ENCODE measurements around the gene BRPF3. TPM values are rescaled to one million over a fixed set of nuclear protein-coding genes. Genes with fewer than 3 reads are reported as not detected.
A peak's percentile ranks its signal among the peaks of the same experiment; 100 is the strongest.

BRPF3 gene
- total and polyA plus RNA-seq, 4 donors = 7.5 to 20.0 (median 13.7) TPM

DNA sequence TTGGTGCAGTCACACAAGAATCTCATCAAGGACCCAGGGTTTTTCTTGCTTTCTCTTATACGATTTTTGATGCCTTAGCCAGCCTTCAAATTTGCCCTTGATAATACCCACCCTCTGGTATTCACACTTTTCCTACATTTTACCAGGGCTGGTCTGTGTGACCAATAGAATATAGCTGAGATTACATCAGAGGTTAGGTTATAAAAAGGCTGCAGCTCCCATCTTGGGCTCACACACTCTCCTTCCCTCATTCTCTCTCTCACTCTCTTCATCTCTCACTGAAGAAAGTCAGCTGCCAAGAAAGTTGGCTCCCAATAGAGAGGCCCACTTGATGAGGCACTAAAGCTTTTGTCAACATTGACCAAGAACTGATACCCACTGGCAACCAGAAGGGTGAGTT, 69.2 kb downstream of the BRPF3 start:
- Histone ChIP-seq H3K9ac (ENCODE audit: low read depth in 1 of 2, low read length in 2 of 2) (no peak overlapping the region), H3K27ac (ENCODE audit: low read depth in 1 of 2, low read length in 2 of 2) (no peak overlapping the region), H3K36me3 (ENCODE audit: control insufficient read depth in 4 of 4, insufficient read depth in 3 of 4, low read depth in 1 of 4, low read length in 3 of 4) (no peaks in the 10 kb centered on the region), H3K4me1 (ENCODE audit: control insufficient read depth in 4 of 4, insufficient read depth in 4 of 4, low read length in 3 of 4) (peaks cover 0 to 2% (median 0%) of the 10 kb centered on the region in 4 donors), H3K4me3 (ENCODE audit: low read depth in 1 of 3, low read length in 3 of 3) (peak overlapping the region in 1 of 3 donors; percentile 15), H3K27me3 (ENCODE audit: control insufficient read depth in 4 of 4, insufficient read depth in 4 of 4, low read length in 3 of 4) (peaks cover 0 to 3% (median 0%) of the 10 kb centered on the region in 4 donors), H3K9me3 (ENCODE audit: control insufficient read depth in 4 of 4, low read length in 3 of 4) (peaks cover 3 to 9% (median 6%) of the 10 kb centered on the region in 4 donors)
- no peak for TF ChIP-seq FOXA2 (IDR thresholded peaks at IDR 0.05)
- TF ChIP-seq, protein P1, sequence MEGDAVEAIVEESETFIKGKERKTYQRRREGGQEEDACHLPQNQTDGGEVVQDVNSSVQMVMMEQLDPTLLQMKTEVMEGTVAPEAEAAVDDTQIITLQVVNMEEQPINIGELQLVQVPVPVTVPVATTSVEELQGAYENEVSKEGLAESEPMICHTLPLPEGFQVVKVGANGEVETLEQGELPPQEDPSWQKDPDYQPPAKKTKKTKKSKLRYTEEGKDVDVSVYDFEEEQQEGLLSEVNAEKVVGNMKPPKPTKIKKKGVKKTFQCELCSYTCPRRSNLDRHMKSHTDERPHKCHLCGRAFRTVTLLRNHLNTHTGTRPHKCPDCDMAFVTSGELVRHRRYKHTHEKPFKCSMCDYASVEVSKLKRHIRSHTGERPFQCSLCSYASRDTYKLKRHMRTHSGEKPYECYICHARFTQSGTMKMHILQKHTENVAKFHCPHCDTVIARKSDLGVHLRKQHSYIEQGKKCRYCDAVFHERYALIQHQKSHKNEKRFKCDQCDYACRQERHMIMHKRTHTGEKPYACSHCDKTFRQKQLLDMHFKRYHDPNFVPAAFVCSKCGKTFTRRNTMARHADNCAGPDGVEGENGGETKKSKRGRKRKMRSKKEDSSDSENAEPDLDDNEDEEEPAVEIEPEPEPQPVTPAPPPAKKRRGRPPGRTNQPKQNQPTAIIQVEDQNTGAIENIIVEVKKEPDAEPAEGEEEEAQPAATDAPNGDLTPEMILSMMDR (IDR thresholded peaks at IDR 0.05; ENCODE audit: low read depth, low read length, missing input control) = no peak
- TF ChIP-seq RAD21 (IDR thresholded peaks at IDR 0.05) = no peak
- no peak for TF ChIP-seq RXRA (IDR thresholded peaks at IDR 0.05)
- no peak for TF ChIP-seq GABPA (IDR thresholded peaks at IDR 0.05 in 1 of 2, conservative IDR thresholded peaks at IDR 0.05 in 1 of 2)
- TF ChIP-seq, protein P2, sequence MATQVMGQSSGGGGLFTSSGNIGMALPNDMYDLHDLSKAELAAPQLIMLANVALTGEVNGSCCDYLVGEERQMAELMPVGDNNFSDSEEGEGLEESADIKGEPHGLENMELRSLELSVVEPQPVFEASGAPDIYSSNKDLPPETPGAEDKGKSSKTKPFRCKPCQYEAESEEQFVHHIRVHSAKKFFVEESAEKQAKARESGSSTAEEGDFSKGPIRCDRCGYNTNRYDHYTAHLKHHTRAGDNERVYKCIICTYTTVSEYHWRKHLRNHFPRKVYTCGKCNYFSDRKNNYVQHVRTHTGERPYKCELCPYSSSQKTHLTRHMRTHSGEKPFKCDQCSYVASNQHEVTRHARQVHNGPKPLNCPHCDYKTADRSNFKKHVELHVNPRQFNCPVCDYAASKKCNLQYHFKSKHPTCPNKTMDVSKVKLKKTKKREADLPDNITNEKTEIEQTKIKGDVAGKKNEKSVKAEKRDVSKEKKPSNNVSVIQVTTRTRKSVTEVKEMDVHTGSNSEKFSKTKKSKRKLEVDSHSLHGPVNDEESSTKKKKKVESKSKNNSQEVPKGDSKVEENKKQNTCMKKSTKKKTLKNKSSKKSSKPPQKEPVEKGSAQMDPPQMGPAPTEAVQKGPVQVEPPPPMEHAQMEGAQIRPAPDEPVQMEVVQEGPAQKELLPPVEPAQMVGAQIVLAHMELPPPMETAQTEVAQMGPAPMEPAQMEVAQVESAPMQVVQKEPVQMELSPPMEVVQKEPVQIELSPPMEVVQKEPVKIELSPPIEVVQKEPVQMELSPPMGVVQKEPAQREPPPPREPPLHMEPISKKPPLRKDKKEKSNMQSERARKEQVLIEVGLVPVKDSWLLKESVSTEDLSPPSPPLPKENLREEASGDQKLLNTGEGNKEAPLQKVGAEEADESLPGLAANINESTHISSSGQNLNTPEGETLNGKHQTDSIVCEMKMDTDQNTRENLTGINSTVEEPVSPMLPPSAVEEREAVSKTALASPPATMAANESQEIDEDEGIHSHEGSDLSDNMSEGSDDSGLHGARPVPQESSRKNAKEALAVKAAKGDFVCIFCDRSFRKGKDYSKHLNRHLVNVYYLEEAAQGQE (IDR thresholded peaks at IDR 0.05) = no peak
- TF ChIP-seq, protein P3, sequence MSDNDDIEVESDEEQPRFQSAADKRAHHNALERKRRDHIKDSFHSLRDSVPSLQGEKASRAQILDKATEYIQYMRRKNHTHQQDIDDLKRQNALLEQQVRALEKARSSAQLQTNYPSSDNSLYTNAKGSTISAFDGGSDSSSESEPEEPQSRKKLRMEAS (IDR thresholded peaks at IDR 0.05) = no peak
- TF ChIP-seq, protein P4, sequence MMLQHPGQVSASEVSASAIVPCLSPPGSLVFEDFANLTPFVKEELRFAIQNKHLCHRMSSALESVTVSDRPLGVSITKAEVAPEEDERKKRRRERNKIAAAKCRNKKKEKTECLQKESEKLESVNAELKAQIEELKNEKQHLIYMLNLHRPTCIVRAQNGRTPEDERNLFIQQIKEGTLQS (IDR thresholded peaks at IDR 0.05) = no peak
- TF ChIP-seq FOXA1 (IDR thresholded peaks at IDR 0.05) = no peak
- no peak for TF ChIP-seq HNF4A (conservative IDR thresholded peaks at IDR 0.05)
- no peak for TF ChIP-seq NR2F2 (IDR thresholded peaks at IDR 0.05)
- no peak for DNase-seq (ENCODE audit: low spot score)
- WGBS = 77% methylated on average over 1 of the region's 1 CpG

DNA sequence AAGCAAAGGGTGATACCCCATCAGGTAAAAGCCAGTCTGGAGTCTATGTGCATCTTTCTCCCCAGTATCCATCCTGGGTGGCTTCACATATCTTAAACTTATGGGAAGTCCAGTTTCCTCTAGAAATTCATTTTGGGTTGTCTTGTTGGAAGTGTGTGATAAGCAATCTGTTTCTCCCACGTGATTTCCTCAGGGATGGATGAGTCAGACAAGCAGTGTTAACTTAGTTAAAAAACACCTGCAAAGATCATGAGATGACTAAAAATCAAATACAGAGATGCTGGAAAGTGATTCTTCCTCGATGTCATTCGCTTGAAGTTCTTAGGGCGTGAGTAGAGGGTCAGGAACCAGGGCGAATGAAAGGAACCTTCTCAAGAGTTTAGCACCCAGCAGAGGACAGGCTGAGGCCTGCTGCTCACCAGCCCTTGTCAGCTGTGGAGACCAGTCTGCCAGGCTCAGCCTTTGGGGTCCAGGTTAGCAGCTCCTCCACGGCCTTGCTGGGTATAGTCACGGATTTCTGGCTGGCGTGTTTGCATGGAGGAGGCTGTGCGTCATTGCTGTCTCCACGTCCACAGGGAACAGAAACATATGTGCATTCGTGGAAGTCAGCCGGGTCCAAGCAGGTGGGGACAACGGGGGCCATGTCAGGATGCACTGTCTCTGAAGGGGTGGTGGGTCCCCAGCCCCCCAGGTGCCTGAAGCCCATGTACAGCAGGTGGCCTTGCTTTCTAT, 70.5 kb downstream of the BRPF3 start:
- Histone ChIP-seq H3K27me3 (ENCODE audit: control insufficient read depth in 4 of 4, insufficient read depth in 4 of 4, low read length in 3 of 4) (peaks cover 0 to 2% (median 0%) of the 10 kb centered on the region in 4 donors), H3K9ac (ENCODE audit: low read depth in 1 of 2, low read length in 2 of 2) (no peak overlapping the region), H3K27ac (ENCODE audit: low read depth in 1 of 2, low read length in 2 of 2) (no peak overlapping the region), H3K4me3 (ENCODE audit: low read depth in 1 of 3, low read length in 3 of 3) (no peak overlapping the region), H3K9me3 (ENCODE audit: control insufficient read depth in 4 of 4, low read length in 3 of 4) (peaks cover 3 to 9% (median 6%) of the 10 kb centered on the region in 4 donors), H3K36me3 (ENCODE audit: control insufficient read depth in 4 of 4, insufficient read depth in 3 of 4, low read depth in 1 of 4, low read length in 3 of 4) (no peaks in the 10 kb centered on the region), H3K4me1 (ENCODE audit: control insufficient read depth in 4 of 4, insufficient read depth in 4 of 4, low read length in 3 of 4) (peaks cover 0 to 2% (median 0%) of the 10 kb centered on the region in 4 donors)
- no peak for TF ChIP-seq FOXA2 (IDR thresholded peaks at IDR 0.05)
- TF ChIP-seq, protein P5, sequence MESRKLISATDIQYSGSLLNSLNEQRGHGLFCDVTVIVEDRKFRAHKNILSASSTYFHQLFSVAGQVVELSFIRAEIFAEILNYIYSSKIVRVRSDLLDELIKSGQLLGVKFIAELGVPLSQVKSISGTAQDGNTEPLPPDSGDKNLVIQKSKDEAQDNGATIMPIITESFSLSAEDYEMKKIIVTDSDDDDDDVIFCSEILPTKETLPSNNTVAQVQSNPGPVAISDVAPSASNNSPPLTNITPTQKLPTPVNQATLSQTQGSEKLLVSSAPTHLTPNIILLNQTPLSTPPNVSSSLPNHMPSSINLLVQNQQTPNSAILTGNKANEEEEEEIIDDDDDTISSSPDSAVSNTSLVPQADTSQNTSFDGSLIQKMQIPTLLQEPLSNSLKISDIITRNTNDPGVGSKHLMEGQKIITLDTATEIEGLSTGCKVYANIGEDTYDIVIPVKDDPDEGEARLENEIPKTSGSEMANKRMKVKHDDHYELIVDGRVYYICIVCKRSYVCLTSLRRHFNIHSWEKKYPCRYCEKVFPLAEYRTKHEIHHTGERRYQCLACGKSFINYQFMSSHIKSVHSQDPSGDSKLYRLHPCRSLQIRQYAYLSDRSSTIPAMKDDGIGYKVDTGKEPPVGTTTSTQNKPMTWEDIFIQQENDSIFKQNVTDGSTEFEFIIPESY (IDR thresholded peaks at IDR 0.05) = no peak
- DNase-seq (ENCODE audit: low spot score) = no peak
- WGBS = 93% methylated on average over 13 of the region's 13 CpGs
